A673 (cell line): ENCODE results near the gene COG2.
A peak's percentile ranks its signal among the peaks of the same experiment; 100 is the strongest.

Experiments
- EZH2 ChIP-seq: fragments of 200-600 bp; sonication (generic); IDR thresholded peaks from 2 replicates; pipeline ENCODE4 v1.6.1; 2017; ENCODE audit warnings: borderline replicate concordance, low read depth, mild to moderate bottlenecking, mixed read lengths, antibody characterized with exemption, low read length; ENCODE audit not compliant: poor library complexity, severe bottlenecking
- TF ChIP-seq, protein P1 (sequence below): fragments of 300-800, 200-600 bp; sonication (generic); conservative IDR thresholded peaks from 2 replicates; pipeline ENCODE4 v1.5.1; 2017; ENCODE audit warnings: low read depth, mild to moderate bottlenecking, antibody characterized with exemption, low read length, moderate library complexity, mixed read lengths

GRCh38 chr1:230698130-230698529, 55.8 kb downstream of the COG2 start:
- TF ChIP-seq, protein P1, sequence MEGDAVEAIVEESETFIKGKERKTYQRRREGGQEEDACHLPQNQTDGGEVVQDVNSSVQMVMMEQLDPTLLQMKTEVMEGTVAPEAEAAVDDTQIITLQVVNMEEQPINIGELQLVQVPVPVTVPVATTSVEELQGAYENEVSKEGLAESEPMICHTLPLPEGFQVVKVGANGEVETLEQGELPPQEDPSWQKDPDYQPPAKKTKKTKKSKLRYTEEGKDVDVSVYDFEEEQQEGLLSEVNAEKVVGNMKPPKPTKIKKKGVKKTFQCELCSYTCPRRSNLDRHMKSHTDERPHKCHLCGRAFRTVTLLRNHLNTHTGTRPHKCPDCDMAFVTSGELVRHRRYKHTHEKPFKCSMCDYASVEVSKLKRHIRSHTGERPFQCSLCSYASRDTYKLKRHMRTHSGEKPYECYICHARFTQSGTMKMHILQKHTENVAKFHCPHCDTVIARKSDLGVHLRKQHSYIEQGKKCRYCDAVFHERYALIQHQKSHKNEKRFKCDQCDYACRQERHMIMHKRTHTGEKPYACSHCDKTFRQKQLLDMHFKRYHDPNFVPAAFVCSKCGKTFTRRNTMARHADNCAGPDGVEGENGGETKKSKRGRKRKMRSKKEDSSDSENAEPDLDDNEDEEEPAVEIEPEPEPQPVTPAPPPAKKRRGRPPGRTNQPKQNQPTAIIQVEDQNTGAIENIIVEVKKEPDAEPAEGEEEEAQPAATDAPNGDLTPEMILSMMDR, result peak; percentile 28; the same call in 1 of the 2 replicates
- TF ChIP-seq EZH2, result no peak
